Neural progenitor cell (in vitro differentiated cells): Measurements from ENCODE around the gene ATF6. TPM values are rescaled to one million over a fixed set of nuclear protein-coding genes. Genes with fewer than 3 reads are reported as not detected.

Experiments used
- DNase-seq: peaks from one replicate; pipeline ENCODE4 v3.0.0-alpha.2; 2016; ENCODE audit warnings: low spot score
- H2AFZ ChIP-seq: fragments of 200-600 bp; sonication (generic); replicated peaks from 2 replicates; pipeline ENCODE4 v1.6.1; 2016; ENCODE audit warnings: antibody characterized with exemption
- H3F3A ChIP-seq: fragments of 200-600 bp; sonication (generic); 2 replicates; pipeline ENCODE4 v1.6.1; 2016; ENCODE audit warnings: antibody characterized with exemption, low read depth
- H3K27ac ChIP-seq: fragments of 200-600 bp; sonication (generic); 2 replicates; pipeline ENCODE4 v1.5.1; 2016; ENCODE audit warnings: mild to moderate bottlenecking
- H3K27me3 ChIP-seq: fragments of 200-600 bp; sonication (generic); 2 replicates; pipeline ENCODE4 v1.6.1; 2016; ENCODE audit warnings: mild to moderate bottlenecking, moderate library complexity
- H3K36me3 ChIP-seq: fragments of 200-600 bp; sonication (generic); 2 replicates; pipeline ENCODE4 v1.5.1; 2016
- H3K4me1 ChIP-seq: fragments of 200-600 bp; sonication (generic); 2 replicates; pipeline ENCODE4 v1.6.1; 2016; ENCODE audit warnings: mixed run types
- H3K4me2 ChIP-seq: fragments of 200-600 bp; sonication (generic); 2 replicates; pipeline ENCODE4 v1.6.1; 2016
- H3K4me3 ChIP-seq: fragments of 200-600 bp; sonication (generic); 2 replicates; pipeline ENCODE4 v1.5.1; 2016
- H3K79me2 ChIP-seq: fragments of 200-600 bp; sonication (generic); 2 replicates; pipeline ENCODE4 v1.6.1; 2016; ENCODE audit warnings: low read depth
- H3K9ac ChIP-seq: fragments of 200-600 bp; sonication (generic); 2 replicates; pipeline ENCODE4 v1.6.1; 2016
- H3K9me3 ChIP-seq: fragments of 200-600 bp; sonication (generic); 2 replicates; pipeline ENCODE4 v1.5.1; 2016; ENCODE audit warnings: low read depth
- H4K20me1 ChIP-seq: fragments of 200-600 bp; sonication (generic); 2 replicates; pipeline ENCODE4 v1.6.1; 2016; ENCODE audit warnings: low read depth
- H3K27ac Mint-ChIP-seq: 3 replicates; pipeline ENCODE4 v1.8.0; 2021; ENCODE audit warnings: mixed read lengths
- H3K27me3 Mint-ChIP-seq: 2 replicates; pipeline ENCODE4 v1.8.0; 2022; ENCODE audit warnings: low read depth, mild to moderate bottlenecking, inconsistent platforms, moderate library complexity, mixed read lengths; ENCODE audit not compliant: insufficient read depth
- H3K36me3 Mint-ChIP-seq: 3 replicates; pipeline ENCODE4 v1.8.0; 2021; ENCODE audit warnings: mixed read lengths
- H3K4me1 Mint-ChIP-seq: 3 replicates; pipeline ENCODE4 v1.8.0; 2021; ENCODE audit warnings: mixed read lengths
- H3K4me3 Mint-ChIP-seq: 3 replicates; pipeline ENCODE4 v1.8.0; 2021; ENCODE audit warnings: mild to moderate bottlenecking, moderate library complexity, mixed read lengths
- H3K9me3 Mint-ChIP-seq: 3 replicates; pipeline ENCODE4 v1.8.0; 2020; ENCODE audit warnings: mixed read lengths
- EZH2 ChIP-seq: fragments of 200-600 bp; sonication (generic); IDR thresholded peaks from 2 replicates; pipeline ENCODE4 v1.6.1; 2017; ENCODE audit warnings: antibody characterized with exemption, mild to moderate bottlenecking, moderate library complexity
- EZH2phosphoT487 ChIP-seq: fragments of 200-600 bp; sonication (generic); IDR thresholded peaks from 2 replicates; pipeline ENCODE4 v1.6.1; 2017; ENCODE audit warnings: antibody characterized with exemption
- total RNA-seq: library from RNA; depleted of rRNA; stranded (reverse); fragments of >200 nt; gene quantifications from 2 replicates; pipeline ENCODE4 v1.2.3, GENCODE V29; 2015; ENCODE audit warnings: low replicate concordance
- TF ChIP-seq, protein P1 (sequence below): fragments of 200-600 bp; sonication (generic); IDR thresholded peaks from 2 replicates; pipeline ENCODE4 v1.5.1; 2017; ENCODE audit warnings: antibody characterized with exemption, mild to moderate bottlenecking

Gene ATF6
- total RNA-seq, 1 donor from 2014 or later = 31.7 TPM

DNA sequence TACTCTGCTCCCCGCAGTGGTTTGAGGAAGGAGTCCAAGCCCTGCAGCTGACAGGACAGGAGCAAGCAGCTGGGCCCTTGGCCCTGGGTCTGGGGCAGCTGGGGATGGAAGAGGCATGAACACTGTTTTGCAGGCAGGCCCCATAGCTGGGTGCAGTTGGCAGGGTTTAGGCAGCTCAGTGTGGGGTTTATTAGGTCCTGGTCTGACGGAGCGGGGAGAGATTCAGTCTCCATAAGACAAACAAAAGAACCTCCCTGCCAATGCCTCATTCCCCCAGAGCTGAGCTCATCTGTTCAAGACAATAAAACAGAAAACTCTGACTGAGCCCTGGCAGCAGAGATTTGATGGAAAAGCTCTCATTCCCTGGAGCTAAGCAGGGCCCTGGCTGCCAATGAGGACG, 220.2 kb downstream of the ATF6 start:
- Histone ChIP-seq H3K36me3 (no peaks in the 10 kb centered on the region), H3K4me3 (no peak overlapping the region), H3K4me2 (no peak overlapping the region), H3K27me3 (no peaks in the 10 kb centered on the region), H3K79me2 (no peaks in the 10 kb centered on the region), H3K9ac (no peak overlapping the region), H3F3A (no peaks in the 10 kb centered on the region), H4K20me1 (no peaks in the 10 kb centered on the region), H3K27ac (no peak overlapping the region), H2AFZ (no peak overlapping the region), H3K9me3 (no peaks in the 10 kb centered on the region), H3K4me1 (no peaks in the 10 kb centered on the region)
- TF ChIP-seq, protein P1, sequence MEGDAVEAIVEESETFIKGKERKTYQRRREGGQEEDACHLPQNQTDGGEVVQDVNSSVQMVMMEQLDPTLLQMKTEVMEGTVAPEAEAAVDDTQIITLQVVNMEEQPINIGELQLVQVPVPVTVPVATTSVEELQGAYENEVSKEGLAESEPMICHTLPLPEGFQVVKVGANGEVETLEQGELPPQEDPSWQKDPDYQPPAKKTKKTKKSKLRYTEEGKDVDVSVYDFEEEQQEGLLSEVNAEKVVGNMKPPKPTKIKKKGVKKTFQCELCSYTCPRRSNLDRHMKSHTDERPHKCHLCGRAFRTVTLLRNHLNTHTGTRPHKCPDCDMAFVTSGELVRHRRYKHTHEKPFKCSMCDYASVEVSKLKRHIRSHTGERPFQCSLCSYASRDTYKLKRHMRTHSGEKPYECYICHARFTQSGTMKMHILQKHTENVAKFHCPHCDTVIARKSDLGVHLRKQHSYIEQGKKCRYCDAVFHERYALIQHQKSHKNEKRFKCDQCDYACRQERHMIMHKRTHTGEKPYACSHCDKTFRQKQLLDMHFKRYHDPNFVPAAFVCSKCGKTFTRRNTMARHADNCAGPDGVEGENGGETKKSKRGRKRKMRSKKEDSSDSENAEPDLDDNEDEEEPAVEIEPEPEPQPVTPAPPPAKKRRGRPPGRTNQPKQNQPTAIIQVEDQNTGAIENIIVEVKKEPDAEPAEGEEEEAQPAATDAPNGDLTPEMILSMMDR = no peak
- no peak for TF ChIP-seq EZH2
- TF ChIP-seq EZH2phosphoT487 = no peak
- peaks cover 2% of the 10 kb centered on the region for H3K27me3 Mint-ChIP-seq
- peaks cover 20% of the 10 kb centered on the region for H3K36me3 Mint-ChIP-seq
- no peaks in the 10 kb centered on the region for H3K4me1 Mint-ChIP-seq
- H3K4me3 Mint-ChIP-seq = no peak overlapping the region
- H3K9me3 Mint-ChIP-seq = peaks cover 17% of the 10 kb centered on the region
- H3K27ac Mint-ChIP-seq = no peak overlapping the region
- DNase-seq = no peak

DNA sequence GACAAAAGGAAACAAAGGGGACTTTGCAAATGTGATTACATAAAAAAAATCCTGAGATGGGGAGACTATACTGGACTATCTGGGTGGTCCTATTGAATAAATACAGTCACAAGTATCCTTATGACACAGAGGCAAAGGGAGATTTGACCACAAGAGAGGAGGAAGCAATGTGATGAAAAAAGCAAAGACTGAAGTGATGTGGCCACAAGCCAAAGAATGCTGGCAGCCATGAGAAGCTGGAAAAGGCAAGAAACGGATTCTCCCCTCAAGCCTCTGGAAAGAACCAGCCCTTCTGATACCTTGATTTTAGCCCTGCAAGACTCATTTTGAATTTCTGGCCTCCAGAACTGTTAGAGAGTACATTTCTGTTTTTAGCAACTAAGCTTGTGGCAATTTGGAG, 221.2 kb downstream of the ATF6 start:
- H3K27me3 Mint-ChIP-seq = peaks cover 2% of the 10 kb centered on the region
- no peaks in the 10 kb centered on the region for H3K79me2 ChIP-seq
- H3K27me3 ChIP-seq = no peaks in the 10 kb centered on the region
- peaks cover 17% of the 10 kb centered on the region for H3K9me3 Mint-ChIP-seq
- H3K36me3 Mint-ChIP-seq = peaks cover 20% of the 10 kb centered on the region
- DNase-seq = no peak
- no peaks in the 10 kb centered on the region for H3F3A ChIP-seq
- H3K27ac ChIP-seq = no peak overlapping the region
- TF ChIP-seq EZH2phosphoT487 = no peak
- TF ChIP-seq, protein P1 = no peak
- no peak for TF ChIP-seq EZH2
- no peak overlapping the region for H3K4me3 ChIP-seq
- H3K4me1 ChIP-seq = no peaks in the 10 kb centered on the region
- no peak overlapping the region for H3K4me2 ChIP-seq
- no peak overlapping the region for H3K27ac Mint-ChIP-seq
- H3K4me1 Mint-ChIP-seq = no peaks in the 10 kb centered on the region
- H3K9ac ChIP-seq = no peak overlapping the region
- H3K4me3 Mint-ChIP-seq = no peak overlapping the region
- no peaks in the 10 kb centered on the region for H3K36me3 ChIP-seq
- no peaks in the 10 kb centered on the region for H4K20me1 ChIP-seq
- H2AFZ ChIP-seq = no peak overlapping the region
- no peaks in the 10 kb centered on the region for H3K9me3 ChIP-seq

DNA sequence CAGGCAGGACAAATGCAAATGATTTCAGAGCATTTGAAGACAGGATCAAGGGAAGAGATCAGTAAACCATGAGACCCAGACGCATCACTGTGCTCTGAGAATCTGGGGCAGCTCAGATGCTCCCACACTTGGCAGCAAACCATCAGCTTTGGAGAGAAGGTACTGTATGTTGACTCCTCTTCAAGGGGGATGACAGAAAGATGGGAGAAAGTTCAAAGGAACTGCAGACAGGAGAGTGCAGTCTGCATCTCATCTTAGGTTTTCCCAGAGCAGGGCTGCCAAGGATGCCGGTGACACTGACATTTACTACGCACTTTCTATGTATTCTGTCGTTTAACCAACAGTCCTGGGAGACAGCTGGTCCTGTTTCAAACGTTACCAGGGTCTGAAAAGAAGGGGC, 221.8 kb downstream of the ATF6 start:
- TF ChIP-seq, protein P1 = no peak
- TF ChIP-seq EZH2phosphoT487 = no peak
- Histone ChIP-seq H3K4me3 (no peak overlapping the region), H3K4me1 (no peaks in the 10 kb centered on the region), H3K27me3 (no peaks in the 10 kb centered on the region), H3K27ac (no peak overlapping the region), H3K36me3 (no peaks in the 10 kb centered on the region), H3F3A (no peaks in the 10 kb centered on the region), H2AFZ (no peak overlapping the region), H3K4me2 (no peak overlapping the region), H4K20me1 (no peaks in the 10 kb centered on the region), H3K9me3 (no peaks in the 10 kb centered on the region), H3K9ac (no peak overlapping the region), H3K79me2 (no peaks in the 10 kb centered on the region)
- DNase-seq = no peak
- no peak overlapping the region for H3K27ac Mint-ChIP-seq
- peaks cover 2% of the 10 kb centered on the region for H3K27me3 Mint-ChIP-seq
- H3K4me1 Mint-ChIP-seq = no peaks in the 10 kb centered on the region
- H3K4me3 Mint-ChIP-seq = no peak overlapping the region
- H3K36me3 Mint-ChIP-seq = peaks cover 21% of the 10 kb centered on the region
- peaks cover 17% of the 10 kb centered on the region for H3K9me3 Mint-ChIP-seq

DNA sequence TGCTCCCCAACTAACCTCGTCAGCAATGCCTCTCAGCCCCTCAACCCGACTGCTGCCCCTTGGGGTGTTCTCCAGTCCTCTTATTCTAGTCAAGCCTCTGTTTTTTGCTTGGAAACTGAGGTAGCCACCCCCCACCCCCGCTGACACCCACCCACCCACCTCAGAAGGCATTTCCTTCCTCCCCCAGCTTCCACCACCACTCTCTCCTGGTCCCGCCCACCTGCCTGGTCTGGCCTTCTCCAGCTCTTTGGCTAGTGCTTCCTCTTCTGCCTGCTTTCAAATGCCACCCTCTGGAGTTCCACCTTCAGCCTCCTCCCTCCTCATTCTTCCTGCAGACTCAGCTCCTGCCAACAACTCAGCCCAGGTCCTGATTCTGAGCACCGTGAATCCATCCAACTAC, 222.3 kb downstream of the ATF6 start:
- no peak for DNase-seq
- H3K9ac ChIP-seq = no peak overlapping the region
- no peaks in the 10 kb centered on the region for H3F3A ChIP-seq
- Mint-ChIP-seq H3K9me3 (peaks cover 17% of the 10 kb centered on the region), H3K36me3 (peaks cover 22% of the 10 kb centered on the region), H3K4me1 (no peaks in the 10 kb centered on the region), H3K27me3 (peaks cover 2% of the 10 kb centered on the region), H3K27ac (no peak overlapping the region), H3K4me3 (no peak overlapping the region)
- H4K20me1 ChIP-seq = no peaks in the 10 kb centered on the region
- no peaks in the 10 kb centered on the region for H3K4me1 ChIP-seq
- H3K4me2 ChIP-seq = no peak overlapping the region
- no peaks in the 10 kb centered on the region for H3K36me3 ChIP-seq
- no peak overlapping the region for H2AFZ ChIP-seq
- H3K79me2 ChIP-seq = no peaks in the 10 kb centered on the region
- no peaks in the 10 kb centered on the region for H3K9me3 ChIP-seq
- no peak overlapping the region for H3K4me3 ChIP-seq
- no peaks in the 10 kb centered on the region for H3K27me3 ChIP-seq
- no peak overlapping the region for H3K27ac ChIP-seq
- no peak for TF ChIP-seq EZH2
- TF ChIP-seq, protein P1 = no peak
- no peak for TF ChIP-seq EZH2phosphoT487
